GM08714 (cell line): ENCODE measurements around the gene ZSCAN4.

Experiments
- H3K4me3 ChIP-seq: fragments of 200-500 bp; sonication (Bioruptor generic); 2 replicates; pipeline ENCODE4 v1.5.1; 2014; ENCODE audit warnings: mild to moderate bottlenecking, low read length, inconsistent platforms
- ZNF274 ChIP-seq: IDR thresholded peaks from 2 replicates; pipeline ENCODE4 v1.6.1; 2012; ENCODE audit warnings: mild to moderate bottlenecking, low read depth, low read length

Gene ZSCAN4

GRCh38 chr19:57656346-57656745 is 12.4 kb upstream of the ZSCAN4 start:
- H3K4me3 ChIP-seq: no peak overlapping the region
- no peak for TF ChIP-seq ZNF274

- H3K4me3 ChIP-seq: peak overlapping the region; percentile 48; the same call in 1 of the 2 replicates
- TF ChIP-seq ZNF274: no peak
These were observed 4.2 kb upstream of the ZSCAN4 start for GRCh38 chr19:57664269-57665127.

GRCh38 chr19:57665261-57665806 is 3.4 kb upstream of the ZSCAN4 start:
- no peak overlapping the region for H3K4me3 ChIP-seq
- no peak for TF ChIP-seq ZNF274

DNA sequence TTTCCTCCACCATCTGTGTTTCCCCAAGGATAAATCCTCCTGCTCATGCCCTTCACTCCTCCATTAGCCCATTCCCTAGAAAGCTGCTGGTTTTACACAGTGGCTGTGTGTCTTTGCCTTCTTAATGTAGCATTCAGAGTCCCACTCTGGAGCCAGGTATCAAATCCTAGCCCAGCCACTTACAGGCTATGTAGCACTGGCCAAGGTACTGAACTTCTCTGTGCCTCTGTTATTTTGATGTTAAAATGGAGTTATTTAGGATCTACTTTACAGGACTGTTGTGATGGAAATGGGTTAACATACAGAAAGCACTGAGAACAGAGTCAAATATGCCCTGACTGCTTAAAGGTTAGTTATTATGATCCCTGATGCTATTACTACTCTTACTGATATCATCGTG is 1.5 kb upstream of the ZSCAN4 start:
- TF ChIP-seq ZNF274: no peak
- no peak overlapping the region for H3K4me3 ChIP-seq

GRCh38 chr19:57671124-57671895 is 2.6 kb downstream of the ZSCAN4 start:
- TF ChIP-seq ZNF274: no peak
- no peak overlapping the region for H3K4me3 ChIP-seq

DNA sequence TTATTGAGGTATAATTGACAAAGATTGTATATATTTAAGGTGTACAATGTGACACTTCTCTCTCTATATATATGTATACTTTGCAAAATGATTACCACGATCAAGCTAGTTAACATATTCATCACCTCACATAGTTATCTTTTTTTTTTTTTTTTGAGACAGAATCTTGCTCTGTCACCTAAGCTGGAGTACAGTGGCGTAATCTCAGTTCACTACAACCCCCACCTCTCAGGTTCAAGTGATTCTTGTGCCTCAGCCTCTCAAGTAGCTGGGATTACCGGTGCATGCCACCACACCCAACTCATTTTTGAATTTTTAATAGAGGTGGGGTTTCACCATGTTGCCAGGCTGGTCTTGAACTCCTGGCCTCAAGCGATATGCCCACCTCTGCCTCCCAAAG is 3.7 kb downstream of the ZSCAN4 start:
- no peak overlapping the region for H3K4me3 ChIP-seq

GRCh38 chr19:57675881-57676280 is 7.1 kb downstream of the ZSCAN4 start:
- H3K4me3 ChIP-seq: no peak overlapping the region
- no peak for TF ChIP-seq ZNF274

More for the DNA sequence above, 3.7 kb downstream of the ZSCAN4 start:
- no peak for TF ChIP-seq ZNF274

DNA sequence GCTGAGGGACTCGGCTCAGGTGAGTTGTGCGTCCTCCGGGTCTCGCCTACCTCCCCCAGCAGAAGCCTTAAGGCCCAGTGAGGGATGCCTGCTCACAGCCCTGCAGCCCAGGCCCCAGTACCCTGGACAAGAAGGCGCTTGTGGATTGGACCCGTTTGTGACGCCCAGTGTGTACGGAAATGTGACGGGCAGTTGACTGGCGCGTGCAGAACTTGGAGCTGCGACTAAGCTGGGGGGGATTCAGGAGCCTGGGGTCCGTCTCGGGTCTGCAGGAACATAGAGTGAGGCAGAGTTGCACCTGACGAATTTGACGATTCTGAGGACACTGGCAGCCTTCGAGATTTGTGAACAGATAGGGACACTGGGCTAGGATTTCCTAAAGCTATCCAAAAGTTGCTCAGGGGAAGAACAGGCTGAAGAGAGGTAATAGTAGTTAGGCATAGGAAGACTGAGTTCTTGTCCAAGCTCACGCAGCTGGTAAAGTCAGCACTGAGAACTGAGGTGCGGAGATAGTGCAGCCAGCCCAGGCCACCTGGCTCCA is 13.6 kb downstream of the ZSCAN4 start:
- peak overlapping the region; percentile 66 for H3K4me3 ChIP-seq
- no peak for TF ChIP-seq ZNF274

- TF ChIP-seq ZNF274: peak; percentile 73
- H3K4me3 ChIP-seq: no peak overlapping the region
These were observed 18.0 kb downstream of the ZSCAN4 start for GRCh38 chr19:57686727-57687126.

DNA sequence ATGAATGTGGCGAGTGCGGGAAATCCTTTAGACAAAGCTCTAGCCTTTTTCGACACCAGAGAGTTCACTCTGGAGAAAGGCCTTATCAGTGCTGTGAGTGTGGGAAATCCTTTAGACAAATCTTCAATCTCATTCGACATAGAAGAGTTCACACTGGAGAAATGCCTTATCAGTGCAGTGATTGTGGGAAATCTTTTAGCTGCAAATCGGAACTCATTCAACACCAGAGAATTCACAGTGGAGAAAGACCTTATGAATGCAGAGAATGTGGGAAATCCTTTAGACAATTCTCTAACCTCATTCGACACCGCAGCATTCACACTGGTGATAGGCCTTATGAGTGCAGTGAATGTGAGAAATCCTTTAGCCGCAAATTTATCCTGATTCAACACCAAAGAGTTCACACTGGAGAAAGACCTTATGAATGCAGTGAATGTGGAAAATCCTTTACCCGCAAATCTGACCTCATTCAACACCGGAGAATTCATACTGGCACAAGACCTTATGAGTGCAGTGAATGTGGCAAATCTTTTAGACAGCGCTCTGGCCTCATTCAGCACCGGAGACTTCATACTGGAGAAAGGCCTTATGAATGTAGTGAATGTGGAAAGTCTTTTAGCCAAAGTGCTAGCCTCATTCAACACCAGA is 18.8 kb downstream of the ZSCAN4 start:
- TF ChIP-seq ZNF274: peak; percentile 50; the same call in 1 of the 2 replicates

GRCh38 chr19:57688011-57688763 is 19.5 kb downstream of the ZSCAN4 start:
- no peak overlapping the region for H3K4me3 ChIP-seq
- no peak for TF ChIP-seq ZNF274

More for the DNA sequence above, 18.8 kb downstream of the ZSCAN4 start:
- H3K4me3 ChIP-seq: no peak overlapping the region

DNA sequence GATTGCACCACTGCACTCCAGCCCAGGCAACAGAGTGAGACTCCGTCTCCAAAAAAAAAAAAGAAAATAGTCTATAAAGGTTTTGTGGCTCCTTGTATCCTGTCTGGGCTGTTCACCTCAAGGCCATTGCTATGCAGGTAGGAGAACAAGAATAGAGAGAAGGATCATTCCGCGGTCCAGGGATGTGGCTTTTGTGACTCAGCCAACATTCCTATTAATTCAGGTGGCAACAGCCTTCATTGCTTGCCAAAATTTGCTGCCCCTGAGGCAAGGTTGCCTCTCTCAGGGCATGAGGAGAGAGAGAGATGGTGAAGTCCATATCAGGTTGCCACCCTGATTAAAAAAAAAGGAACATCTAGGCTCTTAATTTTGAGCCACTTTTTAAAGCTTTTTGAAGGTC is 21.0 kb downstream of the ZSCAN4 start:
- TF ChIP-seq ZNF274: no peak
- H3K4me3 ChIP-seq: no peak overlapping the region

DNA sequence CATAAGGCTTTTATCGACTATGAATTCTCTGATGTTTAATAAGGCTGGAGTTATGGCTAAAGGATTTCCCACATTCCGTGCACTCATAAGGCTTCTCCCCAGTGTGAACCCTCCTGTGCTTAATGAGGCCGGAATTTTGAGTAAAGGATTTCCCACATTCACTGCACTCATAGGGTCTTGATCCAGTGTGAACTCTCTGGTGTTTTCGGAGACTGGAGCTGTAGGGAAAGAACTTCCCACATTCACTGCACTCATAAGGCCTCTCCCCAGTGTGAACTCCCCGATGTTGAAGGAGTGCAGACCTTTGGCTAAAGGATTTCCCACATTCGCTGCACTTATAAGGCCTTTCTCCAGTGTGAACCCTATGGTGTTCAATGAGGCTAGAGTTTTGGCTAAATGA is 32.9 kb downstream of the ZSCAN4 start:
- TF ChIP-seq ZNF274: no peak

More for the DNA sequence above, 32.9 kb downstream of the ZSCAN4 start:
- no peak overlapping the region for H3K4me3 ChIP-seq
